PC-3 (cell line): ENCODE data around the gene PRRT1B. TPM values are rescaled to one million over a fixed set of nuclear protein-coding genes. Genes with fewer than 3 reads are reported as not detected.

ENCODE experiments used
- ATAC-seq: fragments of 200-7000 bp; cut with Tn5 transposase; 2 replicates; pipeline ENCODE4 v1.9.1; 2020; ENCODE audit warnings: mild to moderate bottlenecking, moderate library complexity
- BruUV-seq: library from RNA; stranded (reverse); fragments of 400-500 nt; replicated peaks from 2 replicates; lab custom pipeline; 2021; lab: Mats Ljungman, UMichigan
- CTCF ChIA-PET: fragments of 300-600 bp; sonication (Branson Sonifier 250); formaldehyde crosslinking; loops from one replicate; lab custom pipeline; 2022; ENCODE audit warnings: antibody characterized with exemption; lab: Charles Lee
- POLR2A ChIA-PET: fragments of 300-600 bp; sonication (Branson Sonifier 250); formaldehyde crosslinking; loops from one replicate; lab custom pipeline; 2022; ENCODE audit warnings: antibody characterized with exemption; ENCODE audit not compliant: unreplicated experiment; lab: Charles Lee
- DNase-seq: peaks from one replicate; pipeline ENCODE4 v3.0.0-alpha.2; 2015
- H2AFZ ChIP-seq: fragments of 300-600 bp; sonication (generic); 2 replicates; pipeline ENCODE4 v1.6.0; 2016; ENCODE audit warnings: antibody characterized with exemption, low read length
- H3F3A ChIP-seq: fragments of 300-600 bp; sonication (generic); one replicate; pipeline ENCODE4 v1.6.0; 2017; ENCODE audit warnings: antibody characterized with exemption, low read length, control low read depth, mild to moderate bottlenecking; ENCODE audit not compliant: unreplicated experiment
- H3K27ac ChIP-seq: fragments of 300-600 bp; sonication (generic); 2 replicates; pipeline ENCODE4 v1.5.1; 2016; ENCODE audit warnings: mild to moderate bottlenecking, low read length
- H3K27me3 ChIP-seq: fragments of 300-600 bp; sonication (generic); 2 replicates; pipeline ENCODE4 v1.6.1; 2016; ENCODE audit warnings: low read length, mixed read lengths
- H3K36me3 ChIP-seq: fragments of 300-600 bp; sonication (generic); 2 replicates; pipeline ENCODE4 v1.6.1; 2016; ENCODE audit warnings: low read depth, mixed run types, low read length, mixed read lengths
- H3K4me1 ChIP-seq: fragments of 300-600 bp; sonication (generic); 2 replicates; pipeline ENCODE4 v1.5.1; 2016; ENCODE audit warnings: low read length; ENCODE audit not compliant: insufficient read depth
- H3K4me2 ChIP-seq: fragments of 300-600 bp; sonication (generic); 2 replicates; pipeline ENCODE4 v1.6.0; 2016; ENCODE audit warnings: low read length
- H3K4me3 ChIP-seq: fragments of 300-600 bp; sonication (generic); 2 replicates; pipeline ENCODE4 v1.5.1; 2016; ENCODE audit warnings: mild to moderate bottlenecking, low read length, mixed read lengths
- H3K79me2 ChIP-seq: fragments of 300-600 bp; sonication (generic); 2 replicates; pipeline ENCODE4 v1.6.1; 2017; ENCODE audit warnings: low read length, mixed read lengths
- H3K9ac ChIP-seq: fragments of 300-600 bp; sonication (generic); 2 replicates; pipeline ENCODE4 v1.6.0; 2016; ENCODE audit warnings: mild to moderate bottlenecking, low read length
- H3K9me2 ChIP-seq: fragments of 300-600 bp; sonication (generic); replicated peaks from 2 replicates; pipeline ENCODE4 v1.6.1; 2016; ENCODE audit warnings: mixed run types, low read length, mixed read lengths
- H3K9me3 ChIP-seq: fragments of 300-600 bp; sonication (generic); 2 replicates; pipeline ENCODE4 v1.6.1; 2016; ENCODE audit warnings: low read length, mixed read lengths
- H4K20me1 ChIP-seq: fragments of 300-600 bp; sonication (generic); 2 replicates; pipeline ENCODE4 v1.6.1; 2016; ENCODE audit warnings: low read length, mixed read lengths
- EZH2 ChIP-seq: fragments of 300-600 bp; sonication (generic); IDR thresholded peaks from one replicate; pipeline ENCODE4 v1.6.1; 2017; ENCODE audit warnings: antibody characterized with exemption, mild to moderate bottlenecking, low read length; ENCODE audit not compliant: unreplicated experiment
- EZH2phosphoT487 ChIP-seq: fragments of 300-600 bp; sonication (generic); IDR thresholded peaks from 2 replicates; pipeline ENCODE4 v1.6.1; 2018; ENCODE audit warnings: mild to moderate bottlenecking, antibody characterized with exemption, low read length, borderline replicate concordance
- intact Hi-C: fragments of 100-400 bp; cut with micrococcal nuclease; formaldehyde crosslinking; loops from 2 replicates; pipeline ENCODE4 v1.9.0; 2023
- total RNA-seq: library from RNA; depleted of rRNA; stranded (reverse); fragments of >200 nt; gene quantifications from 2 replicates; pipeline ENCODE4 v1.2.3, GENCODE V29; 2014
- TF ChIP-seq, protein P1 (sequence below): fragments of 300-600 bp; sonication (generic); conservative IDR thresholded peaks from 2 replicates; pipeline ENCODE4 v1.5.1; 2017; ENCODE audit warnings: antibody characterized with exemption, low read depth, mild to moderate bottlenecking, low read length

Gene PRRT1B
- total RNA-seq, 1 experiment from 2014 or later = not detected

DNA sequence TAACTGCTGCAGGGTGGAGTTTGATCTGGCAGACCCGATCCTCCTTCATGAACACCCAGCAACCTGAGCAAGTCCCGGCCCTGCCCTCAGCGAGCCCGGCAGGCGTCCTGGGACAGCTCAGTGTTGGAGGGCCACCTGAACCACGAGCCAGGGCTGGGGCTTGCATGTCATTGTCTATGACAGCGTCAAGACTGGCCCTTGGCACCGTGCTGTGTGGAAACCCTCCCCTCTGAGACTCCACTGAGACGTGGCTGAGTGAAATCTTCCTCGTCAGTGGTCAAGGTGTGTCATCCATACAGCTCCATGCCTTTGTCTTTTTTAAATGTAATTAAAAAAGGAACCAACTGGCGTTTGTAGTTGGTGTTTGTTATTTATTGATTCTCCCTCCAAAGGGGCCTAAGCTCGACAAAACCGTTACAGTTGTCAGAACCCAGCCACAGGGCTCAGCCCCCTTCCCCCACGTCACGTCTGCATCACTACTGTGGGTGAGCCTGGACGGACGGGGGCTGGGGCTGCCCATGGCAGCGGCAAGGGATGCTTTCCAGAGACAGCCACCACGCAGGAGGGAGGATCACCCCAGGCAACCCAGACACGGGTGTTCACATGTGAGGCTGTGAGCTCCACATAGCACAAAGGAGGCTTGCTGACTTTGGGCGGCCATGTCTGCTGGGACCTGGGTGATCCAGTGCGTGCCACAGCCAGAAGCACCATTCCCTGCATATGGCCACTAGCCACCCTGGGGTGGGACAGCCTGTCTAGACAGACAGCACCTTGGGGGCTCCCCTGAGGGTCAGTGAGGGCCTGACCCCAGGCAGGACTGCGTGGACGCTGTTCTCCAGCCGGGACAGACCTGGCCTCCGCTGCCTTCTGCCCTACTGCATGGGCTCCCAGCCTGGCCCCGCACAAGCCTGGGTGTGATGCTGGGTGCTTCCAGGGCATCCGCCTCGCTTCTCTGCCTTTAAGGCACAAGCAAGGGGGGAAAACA, 21.6 kb upstream of the PRRT1B start:
- H3K9ac ChIP-seq = no peak overlapping the region
- no peak overlapping the region for H3K27ac ChIP-seq
- H3K4me1 ChIP-seq = no peaks in the 10 kb centered on the region
- intact Hi-C loops = no loop called here
- no peaks in the 10 kb centered on the region; the same call in 1 of the 2 replicates for H3K36me3 ChIP-seq
- ChIA-PET CTCF (no interaction called here), POLR2A (no interaction called here)
- H3K9me3 ChIP-seq = no peaks in the 10 kb centered on the region
- no TSS peak for BruUV-seq
- H3K27me3 ChIP-seq = no peaks in the 10 kb centered on the region
- H2AFZ ChIP-seq = no peak overlapping the region
- H3K79me2 ChIP-seq = no peaks in the 10 kb centered on the region
- H3K4me3 ChIP-seq = no peak overlapping the region
- H4K20me1 ChIP-seq = no peaks in the 10 kb centered on the region
- no peaks in the 10 kb centered on the region for H3F3A ChIP-seq
- no peaks in the 10 kb centered on the region for H3K9me2 ChIP-seq
- DNase-seq = no peak
- H3K4me2 ChIP-seq = no peak overlapping the region
- TF ChIP-seq, protein P1, sequence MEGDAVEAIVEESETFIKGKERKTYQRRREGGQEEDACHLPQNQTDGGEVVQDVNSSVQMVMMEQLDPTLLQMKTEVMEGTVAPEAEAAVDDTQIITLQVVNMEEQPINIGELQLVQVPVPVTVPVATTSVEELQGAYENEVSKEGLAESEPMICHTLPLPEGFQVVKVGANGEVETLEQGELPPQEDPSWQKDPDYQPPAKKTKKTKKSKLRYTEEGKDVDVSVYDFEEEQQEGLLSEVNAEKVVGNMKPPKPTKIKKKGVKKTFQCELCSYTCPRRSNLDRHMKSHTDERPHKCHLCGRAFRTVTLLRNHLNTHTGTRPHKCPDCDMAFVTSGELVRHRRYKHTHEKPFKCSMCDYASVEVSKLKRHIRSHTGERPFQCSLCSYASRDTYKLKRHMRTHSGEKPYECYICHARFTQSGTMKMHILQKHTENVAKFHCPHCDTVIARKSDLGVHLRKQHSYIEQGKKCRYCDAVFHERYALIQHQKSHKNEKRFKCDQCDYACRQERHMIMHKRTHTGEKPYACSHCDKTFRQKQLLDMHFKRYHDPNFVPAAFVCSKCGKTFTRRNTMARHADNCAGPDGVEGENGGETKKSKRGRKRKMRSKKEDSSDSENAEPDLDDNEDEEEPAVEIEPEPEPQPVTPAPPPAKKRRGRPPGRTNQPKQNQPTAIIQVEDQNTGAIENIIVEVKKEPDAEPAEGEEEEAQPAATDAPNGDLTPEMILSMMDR = no peak
- TF ChIP-seq EZH2 (no peak), EZH2phosphoT487 (no peak)
- ATAC-seq = no peak; the same call in 1 of the 2 replicates

DNA sequence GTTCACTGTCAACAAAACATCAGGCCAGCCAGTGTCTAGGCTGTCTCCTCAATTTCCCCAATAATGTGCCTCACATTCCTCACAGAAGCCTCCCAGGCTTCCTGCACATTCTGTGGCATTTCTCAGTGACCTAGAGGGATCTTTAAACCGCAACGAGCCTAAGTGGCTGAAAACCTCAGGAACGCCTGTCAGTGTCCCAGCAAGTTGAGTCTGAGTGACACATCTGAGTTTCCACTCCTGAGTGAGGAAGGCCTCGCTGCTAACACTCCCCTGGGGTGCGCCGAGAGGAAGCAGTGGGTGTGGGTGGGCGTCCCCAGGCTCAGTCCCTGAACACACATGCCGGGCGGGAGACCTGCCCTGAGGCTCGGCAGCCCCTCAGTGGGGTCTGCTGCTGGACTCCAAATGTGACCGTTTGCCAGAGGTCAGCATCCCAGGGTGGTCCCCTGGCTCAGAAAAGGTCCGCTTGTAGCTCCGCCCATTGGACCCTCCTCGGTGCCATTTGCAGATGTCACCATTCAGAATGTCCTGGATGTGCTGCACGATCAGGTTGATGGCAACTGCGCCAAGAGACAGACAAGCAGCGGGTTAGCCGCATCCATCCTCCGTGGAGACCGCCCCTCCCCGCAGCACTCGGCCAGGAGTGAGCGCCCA, 20.5 kb upstream of the PRRT1B start:
- intact Hi-C loops = no loop called here
- H3K9me2 ChIP-seq = no peaks in the 10 kb centered on the region
- no peaks in the 10 kb centered on the region for H3F3A ChIP-seq
- BruUV-seq = no TSS peak
- H3K9ac ChIP-seq = no peak overlapping the region
- H3K36me3 ChIP-seq = no peaks in the 10 kb centered on the region; the same call in 1 of the 2 replicates
- TF ChIP-seq, protein P1 = no peak
- no peak for TF ChIP-seq EZH2phosphoT487
- TF ChIP-seq EZH2 = no peak
- H2AFZ ChIP-seq = no peak overlapping the region
- no peak for DNase-seq
- no peak overlapping the region for H3K4me2 ChIP-seq
- H3K79me2 ChIP-seq = no peaks in the 10 kb centered on the region; the same call in 1 of the 2 replicates
- ATAC-seq = no peak
- ChIA-PET POLR2A (no interaction called here), CTCF (no interaction called here)
- H3K4me1 ChIP-seq = no peaks in the 10 kb centered on the region
- H4K20me1 ChIP-seq = no peaks in the 10 kb centered on the region
- H3K27ac ChIP-seq = no peak overlapping the region
- H3K9me3 ChIP-seq = no peaks in the 10 kb centered on the region
- no peak overlapping the region for H3K4me3 ChIP-seq
- H3K27me3 ChIP-seq = no peaks in the 10 kb centered on the region
